WI38 (cell line): ENCODE measurements around the gene RBM47.

Experiments used
- H3K4me3 ChIP-seq: 2 replicates; pipeline ENCODE4 v1.5.1; 2011; ENCODE audit warnings: low read depth, mild to moderate bottlenecking, control low read depth, low read length
- TF ChIP-seq, protein P1 (sequence below): IDR thresholded peaks from 2 replicates; pipeline ENCODE4 v1.5.1; 2012; ENCODE audit warnings: low read depth, mild to moderate bottlenecking, control low read depth, low read length

The RBM47 gene

DNA sequence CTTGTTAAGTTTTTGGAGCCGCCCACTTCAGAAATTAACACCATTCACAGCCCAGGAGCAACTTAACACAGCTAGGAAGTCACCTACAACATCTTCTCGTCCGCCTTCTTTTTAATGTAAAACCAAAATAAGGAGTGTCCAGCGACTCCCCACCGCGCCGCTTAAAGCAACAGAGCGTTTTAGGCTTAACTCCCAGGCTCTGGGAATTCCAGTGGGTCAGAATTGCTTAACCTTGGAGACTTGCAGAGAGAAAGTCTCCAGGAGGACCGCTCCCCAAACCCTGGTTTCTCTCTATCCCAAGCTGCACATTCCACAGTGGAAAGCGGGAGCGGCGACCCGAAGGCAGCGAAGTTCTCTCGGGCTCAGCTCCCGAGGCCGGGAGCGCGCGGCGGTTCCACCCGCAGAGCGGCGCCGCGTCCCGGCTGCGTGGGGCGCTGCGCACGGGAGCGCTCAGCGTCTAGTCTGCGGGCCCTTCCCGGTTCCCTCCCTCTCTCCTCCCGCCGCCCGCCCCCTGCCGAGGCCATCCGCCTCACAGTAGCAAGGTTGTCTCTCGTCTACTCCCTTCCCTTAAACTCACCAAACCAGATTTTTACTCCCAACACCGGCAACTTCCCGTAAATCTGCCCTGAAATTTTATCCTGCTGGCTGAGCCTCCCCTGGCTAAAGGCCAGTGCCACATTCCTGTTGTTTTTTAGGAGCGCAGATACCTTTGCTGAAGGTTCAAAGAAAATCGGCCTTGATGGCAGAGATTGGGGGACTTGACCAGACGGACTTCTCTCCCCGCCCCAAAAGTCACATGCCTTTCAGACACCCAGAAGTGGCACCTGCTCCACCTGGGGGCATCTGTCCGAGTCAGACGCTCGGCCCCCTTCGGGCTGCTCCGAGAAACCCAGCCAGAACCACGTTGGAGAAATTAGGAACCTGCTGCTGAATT, at the start of gene RBM47:
Gene RBM47 (minus strand): TSS at position 464 of the 934 bp plus-strand sequence. CDS start 190,971 bp downstream, outside the sequence.
- TF ChIP-seq, protein P1, sequence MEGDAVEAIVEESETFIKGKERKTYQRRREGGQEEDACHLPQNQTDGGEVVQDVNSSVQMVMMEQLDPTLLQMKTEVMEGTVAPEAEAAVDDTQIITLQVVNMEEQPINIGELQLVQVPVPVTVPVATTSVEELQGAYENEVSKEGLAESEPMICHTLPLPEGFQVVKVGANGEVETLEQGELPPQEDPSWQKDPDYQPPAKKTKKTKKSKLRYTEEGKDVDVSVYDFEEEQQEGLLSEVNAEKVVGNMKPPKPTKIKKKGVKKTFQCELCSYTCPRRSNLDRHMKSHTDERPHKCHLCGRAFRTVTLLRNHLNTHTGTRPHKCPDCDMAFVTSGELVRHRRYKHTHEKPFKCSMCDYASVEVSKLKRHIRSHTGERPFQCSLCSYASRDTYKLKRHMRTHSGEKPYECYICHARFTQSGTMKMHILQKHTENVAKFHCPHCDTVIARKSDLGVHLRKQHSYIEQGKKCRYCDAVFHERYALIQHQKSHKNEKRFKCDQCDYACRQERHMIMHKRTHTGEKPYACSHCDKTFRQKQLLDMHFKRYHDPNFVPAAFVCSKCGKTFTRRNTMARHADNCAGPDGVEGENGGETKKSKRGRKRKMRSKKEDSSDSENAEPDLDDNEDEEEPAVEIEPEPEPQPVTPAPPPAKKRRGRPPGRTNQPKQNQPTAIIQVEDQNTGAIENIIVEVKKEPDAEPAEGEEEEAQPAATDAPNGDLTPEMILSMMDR: 0 out of 2 replicates have a peak, but pooled peaks have one; percentile 9
- peak within 1 kb of the TSS; percentile 68 for H3K4me3 ChIP-seq

DNA sequence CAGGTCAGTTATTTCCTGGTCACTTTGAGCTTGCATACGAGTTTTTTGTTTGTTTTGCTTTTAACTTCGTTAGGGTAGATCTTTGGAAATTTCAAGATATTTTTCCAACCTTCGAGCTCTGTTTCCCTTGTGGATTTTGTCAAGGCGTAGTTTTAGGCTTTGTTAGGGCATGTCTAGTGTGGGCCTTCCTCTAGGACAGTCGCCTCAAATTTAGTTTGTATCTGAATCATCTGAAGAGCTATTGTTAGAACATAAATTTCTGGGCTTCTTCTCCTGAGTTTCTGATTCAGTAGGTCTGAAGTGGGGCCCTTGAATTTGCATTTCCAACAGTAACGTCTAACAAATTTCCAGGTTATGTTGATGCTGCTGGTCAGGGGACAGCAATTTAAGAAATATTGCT, 48.8 kb upstream of the RBM47 start:
- H3K4me3 ChIP-seq: no peak overlapping the region
- TF ChIP-seq, protein P1: no peak

DNA sequence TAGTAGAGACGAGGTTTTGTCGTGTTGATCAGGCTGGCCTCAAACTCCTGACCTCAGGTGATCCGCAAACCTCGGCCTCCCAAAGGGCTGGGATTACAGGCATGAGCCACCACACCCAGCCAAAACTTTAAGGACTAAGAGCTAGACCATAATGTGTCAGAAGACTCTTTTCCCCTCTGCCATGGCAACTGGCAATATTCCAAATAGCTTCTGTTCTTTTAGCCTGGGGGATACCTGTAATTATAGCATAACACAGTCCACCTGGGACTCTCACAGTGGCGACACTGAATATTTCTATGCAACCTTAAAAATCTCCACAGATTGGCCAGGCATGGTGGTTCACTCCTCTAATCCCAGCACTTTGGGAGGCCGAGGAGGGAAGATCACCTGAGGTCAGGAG, 45.5 kb upstream of the RBM47 start:
- TF ChIP-seq, protein P1: no peak
- H3K4me3 ChIP-seq: no peak overlapping the region

DNA sequence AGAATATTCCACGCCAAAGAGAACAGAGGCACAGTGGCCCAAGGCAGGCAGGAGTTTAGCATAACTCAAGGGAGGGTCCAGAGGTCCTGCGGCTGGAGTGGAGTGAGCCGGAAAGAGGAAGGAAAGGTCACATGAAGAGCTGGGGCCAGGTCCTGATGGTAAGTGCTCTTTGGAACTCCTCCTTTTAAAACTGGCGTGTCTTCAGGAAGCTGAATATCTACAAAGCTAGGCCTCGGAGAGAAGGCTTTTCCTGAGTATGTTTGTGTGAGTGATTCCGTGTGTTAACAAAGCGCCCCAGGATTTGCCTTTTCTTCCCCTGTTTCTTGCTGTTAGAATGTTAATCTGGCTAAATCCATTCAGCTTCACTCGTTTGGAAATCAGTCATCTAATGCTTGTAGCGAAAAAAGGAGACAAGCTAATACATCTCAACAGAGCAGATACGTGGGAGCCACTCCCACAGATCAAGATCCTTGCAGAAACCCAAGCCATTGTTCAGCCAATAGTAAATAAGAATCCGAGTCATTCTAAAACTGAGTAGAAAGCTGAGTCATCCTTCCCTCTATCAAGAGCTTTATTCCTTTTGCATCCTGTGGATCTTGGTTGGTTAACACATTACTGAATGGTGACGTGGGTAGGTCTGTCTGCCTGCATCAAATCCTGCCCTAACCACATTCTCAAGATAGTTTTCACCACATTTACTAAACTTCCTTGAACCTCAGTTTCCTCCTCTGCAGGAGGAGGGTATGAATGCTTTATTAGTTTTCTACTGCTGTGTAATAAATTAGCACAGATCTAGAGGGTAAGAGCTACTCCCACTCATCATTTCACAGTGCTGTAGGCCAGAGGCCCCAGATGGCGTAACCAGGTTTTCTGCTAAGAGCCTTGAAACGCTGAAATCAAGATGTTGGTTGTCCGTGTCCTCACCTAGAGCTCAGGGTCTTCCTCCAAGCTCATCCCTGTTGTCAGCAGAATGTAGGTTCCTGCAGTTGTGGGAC, 43.2 kb upstream of the RBM47 start:
- TF ChIP-seq, protein P1: no peak
- no peak overlapping the region for H3K4me3 ChIP-seq

DNA sequence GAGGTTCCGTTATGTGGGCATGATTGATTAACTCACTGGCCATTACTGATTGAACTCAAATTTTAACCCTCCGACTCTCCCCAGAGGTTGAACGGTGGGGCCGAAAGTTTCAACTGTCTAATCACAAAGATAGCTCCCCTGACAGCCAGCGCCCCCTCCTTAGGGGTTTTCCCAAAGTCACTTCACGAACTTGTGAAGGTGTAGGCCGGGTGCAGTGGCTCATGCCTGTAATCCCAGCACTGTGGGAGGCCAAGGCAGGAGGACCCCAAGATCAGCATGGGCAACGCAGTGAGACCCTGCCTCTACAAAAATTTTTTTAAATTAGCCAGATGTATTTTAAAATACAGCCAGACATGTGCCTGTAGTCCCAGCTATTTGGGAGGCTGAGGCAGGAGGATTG, 39.8 kb upstream of the RBM47 start:
- no peak overlapping the region for H3K4me3 ChIP-seq
- TF ChIP-seq, protein P1: no peak

DNA sequence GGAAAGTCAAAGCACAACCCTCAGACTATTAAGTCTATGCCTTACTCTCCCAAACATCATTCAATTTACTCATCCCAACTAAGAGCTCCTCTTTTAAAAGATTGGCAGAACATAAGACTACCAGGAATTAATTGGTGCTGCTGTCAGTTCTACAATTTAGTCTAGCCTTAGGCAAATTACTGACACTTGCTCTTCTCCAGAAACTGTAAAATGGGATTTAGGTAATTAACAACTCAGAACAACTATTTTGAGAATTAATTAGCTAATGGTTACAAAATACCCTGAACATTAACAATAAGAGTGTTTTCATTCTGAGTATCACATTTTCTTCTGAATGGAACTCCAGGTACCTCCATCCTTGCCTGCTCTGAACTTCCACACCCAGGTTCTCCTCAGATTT, 36.2 kb upstream of the RBM47 start:
- TF ChIP-seq, protein P1: no peak
- H3K4me3 ChIP-seq: no peak overlapping the region
